Lower leg skin (tissue), 3 donors: ENCODE results near the gene PTPRT.

Source experiments
- CTCF ChIP-seq, 3 donors: fragments of 450-650 bp; IDR thresholded peaks; one replicate each; pipeline ENCODE4 v1.5.1; 2016; ENCODE audit warnings: antibody characterized with exemption in 3 of 3, mild to moderate bottlenecking in 3 of 3, moderate library complexity in 2 of 3
- POLR2A ChIP-seq, 2 donors: fragments of 450-650 bp; IDR thresholded peaks; one replicate each; pipeline ENCODE4 v1.6.1; 2016 to 2017; ENCODE audit warnings: antibody characterized with exemption in 2 of 2, mild to moderate bottlenecking in 1 of 2, moderate library complexity in 1 of 2

GRCh38 chr20:42572320-42573016, 617.2 kb downstream of the PTPRT start:
- TF ChIP-seq CTCF (IDR thresholded peaks at IDR 0.05) = no peak
- TF ChIP-seq POLR2A (IDR thresholded peaks at IDR 0.05) = no peak
